ENCODE results near the gene VNN1.

VNN1 gene

DNA sequence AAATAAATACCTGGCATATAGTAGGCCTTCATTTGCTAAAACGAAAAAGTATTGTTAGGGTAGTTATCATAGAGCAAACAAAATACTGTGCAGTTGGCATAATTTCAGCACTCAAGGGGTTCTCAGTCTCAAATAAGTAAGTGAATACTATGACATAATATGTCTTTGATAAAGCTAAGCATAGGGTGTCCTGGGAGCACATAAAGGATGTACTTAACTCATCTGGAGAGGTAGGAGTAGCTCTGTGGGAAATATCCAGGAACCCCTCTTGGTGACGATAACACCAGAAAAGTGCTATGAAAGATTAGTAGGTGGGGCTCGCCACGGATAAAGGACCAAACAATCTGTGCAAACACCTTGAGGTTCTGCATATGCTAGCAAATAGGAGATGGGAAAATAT is 23.2 kb downstream of the VNN1 start:
- no peaks in the 10 kb centered on the region for H3F3A ChIP-seq (ENCODE audit: insufficient read depth, low read length)
- H3K36me3 ChIP-seq (ENCODE audit: insufficient read depth, low read length), result no peaks in the 10 kb centered on the region
- H3K9me2 ChIP-seq (ENCODE audit: low read depth, low read length), result no peaks in the 10 kb centered on the region
- no peaks in the 10 kb centered on the region for H3K9me3 ChIP-seq (ENCODE audit: low read length)
- no peaks in the 10 kb centered on the region for H3K27me3 ChIP-seq (ENCODE audit: insufficient read depth, low read length)
- H3K4me3 ChIP-seq (ENCODE audit: low read depth, low read length, poor library complexity, severe bottlenecking), result no peak overlapping the region
- H3K4me2 ChIP-seq (ENCODE audit: low read length), result no peak overlapping the region
- H3K4me1 ChIP-seq (ENCODE audit: insufficient read depth, low read length, severe bottlenecking), result no peaks in the 10 kb centered on the region
- no peak for TF ChIP-seq EZH2 (IDR thresholded peaks at IDR 0.05; ENCODE audit: borderline replicate concordance, low read length)
- TF ChIP-seq, protein P1, sequence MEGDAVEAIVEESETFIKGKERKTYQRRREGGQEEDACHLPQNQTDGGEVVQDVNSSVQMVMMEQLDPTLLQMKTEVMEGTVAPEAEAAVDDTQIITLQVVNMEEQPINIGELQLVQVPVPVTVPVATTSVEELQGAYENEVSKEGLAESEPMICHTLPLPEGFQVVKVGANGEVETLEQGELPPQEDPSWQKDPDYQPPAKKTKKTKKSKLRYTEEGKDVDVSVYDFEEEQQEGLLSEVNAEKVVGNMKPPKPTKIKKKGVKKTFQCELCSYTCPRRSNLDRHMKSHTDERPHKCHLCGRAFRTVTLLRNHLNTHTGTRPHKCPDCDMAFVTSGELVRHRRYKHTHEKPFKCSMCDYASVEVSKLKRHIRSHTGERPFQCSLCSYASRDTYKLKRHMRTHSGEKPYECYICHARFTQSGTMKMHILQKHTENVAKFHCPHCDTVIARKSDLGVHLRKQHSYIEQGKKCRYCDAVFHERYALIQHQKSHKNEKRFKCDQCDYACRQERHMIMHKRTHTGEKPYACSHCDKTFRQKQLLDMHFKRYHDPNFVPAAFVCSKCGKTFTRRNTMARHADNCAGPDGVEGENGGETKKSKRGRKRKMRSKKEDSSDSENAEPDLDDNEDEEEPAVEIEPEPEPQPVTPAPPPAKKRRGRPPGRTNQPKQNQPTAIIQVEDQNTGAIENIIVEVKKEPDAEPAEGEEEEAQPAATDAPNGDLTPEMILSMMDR (IDR thresholded peaks at IDR 0.05; ENCODE audit: low read length), result no peak
- H3K9ac ChIP-seq (ENCODE audit: low read length), result no peak overlapping the region
- no peaks in the 10 kb centered on the region for H4K20me1 ChIP-seq (ENCODE audit: insufficient read depth, low read length)
- H2AFZ ChIP-seq (ENCODE audit: low read length), result no peak overlapping the region
- no peaks in the 10 kb centered on the region for H3K79me2 ChIP-seq (ENCODE audit: insufficient read depth, low read length)
- H3K27ac ChIP-seq (ENCODE audit: low read depth, low read length, poor library complexity, severe bottlenecking), result no peak overlapping the region

- H3K4me2 ChIP-seq (ENCODE audit: low read length), result no peak overlapping the region
- no peaks in the 10 kb centered on the region for H3K36me3 ChIP-seq (ENCODE audit: insufficient read depth, low read length)
- no peaks in the 10 kb centered on the region for H4K20me1 ChIP-seq (ENCODE audit: insufficient read depth, low read length)
- no peak overlapping the region for H3K4me3 ChIP-seq (ENCODE audit: low read depth, low read length, poor library complexity, severe bottlenecking)
- no peak overlapping the region for H2AFZ ChIP-seq (ENCODE audit: low read length)
- H3K79me2 ChIP-seq (ENCODE audit: insufficient read depth, low read length), result no peaks in the 10 kb centered on the region
- H3K27me3 ChIP-seq (ENCODE audit: insufficient read depth, low read length), result no peaks in the 10 kb centered on the region
- H3K9ac ChIP-seq (ENCODE audit: low read length), result no peak overlapping the region
- no peak overlapping the region for H3K27ac ChIP-seq (ENCODE audit: low read depth, low read length, poor library complexity, severe bottlenecking)
- no peaks in the 10 kb centered on the region for H3K9me2 ChIP-seq (ENCODE audit: low read depth, low read length)
- H3K4me1 ChIP-seq (ENCODE audit: insufficient read depth, low read length, severe bottlenecking), result no peaks in the 10 kb centered on the region
- TF ChIP-seq, protein P1 (IDR thresholded peaks at IDR 0.05; ENCODE audit: low read length), result no peak
- no peak for TF ChIP-seq EZH2 (IDR thresholded peaks at IDR 0.05; ENCODE audit: borderline replicate concordance, low read length)
- no peaks in the 10 kb centered on the region for H3K9me3 ChIP-seq (ENCODE audit: low read length)
- no peaks in the 10 kb centered on the region for H3F3A ChIP-seq (ENCODE audit: insufficient read depth, low read length)
These were observed 26.5 kb downstream of the VNN1 start for GRCh38 chr6:132687306-132687705.

DNA sequence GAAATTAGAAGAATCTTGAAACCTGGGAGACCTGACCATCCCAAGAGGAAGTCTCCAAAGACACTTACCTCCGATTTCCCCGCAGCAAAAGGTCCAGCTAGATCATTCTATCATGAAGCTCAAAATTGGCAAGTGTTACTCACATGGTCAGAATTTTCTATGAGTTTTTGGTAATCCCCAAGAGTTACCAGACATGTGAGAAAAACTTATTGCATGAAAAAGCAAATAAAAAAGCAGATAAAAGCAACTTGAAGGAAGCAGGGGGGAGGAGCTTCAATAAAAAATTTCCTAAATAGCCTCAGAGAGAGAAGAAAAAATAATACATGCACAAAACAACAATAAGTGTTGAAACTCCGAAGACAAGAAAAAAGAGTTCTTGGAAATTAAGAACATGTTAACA is 27.3 kb downstream of the VNN1 start:
- no peak overlapping the region for H3K4me2 ChIP-seq (ENCODE audit: low read length)
- H3K27me3 ChIP-seq (ENCODE audit: insufficient read depth, low read length), result no peaks in the 10 kb centered on the region
- no peak overlapping the region for H3K9ac ChIP-seq (ENCODE audit: low read length)
- H3K36me3 ChIP-seq (ENCODE audit: insufficient read depth, low read length), result no peaks in the 10 kb centered on the region
- no peak overlapping the region for H3K27ac ChIP-seq (ENCODE audit: low read depth, low read length, poor library complexity, severe bottlenecking)
- H3F3A ChIP-seq (ENCODE audit: insufficient read depth, low read length), result no peaks in the 10 kb centered on the region
- H3K79me2 ChIP-seq (ENCODE audit: insufficient read depth, low read length), result no peaks in the 10 kb centered on the region
- no peaks in the 10 kb centered on the region for H4K20me1 ChIP-seq (ENCODE audit: insufficient read depth, low read length)
- H2AFZ ChIP-seq (ENCODE audit: low read length), result no peak overlapping the region
- H3K4me1 ChIP-seq (ENCODE audit: insufficient read depth, low read length, severe bottlenecking), result no peaks in the 10 kb centered on the region
- H3K4me3 ChIP-seq (ENCODE audit: low read depth, low read length, poor library complexity, severe bottlenecking), result no peak overlapping the region
- no peak for TF ChIP-seq EZH2 (IDR thresholded peaks at IDR 0.05; ENCODE audit: borderline replicate concordance, low read length)
- TF ChIP-seq, protein P1 (IDR thresholded peaks at IDR 0.05; ENCODE audit: low read length), result no peak
- H3K9me3 ChIP-seq (ENCODE audit: low read length), result no peaks in the 10 kb centered on the region
- no peaks in the 10 kb centered on the region for H3K9me2 ChIP-seq (ENCODE audit: low read depth, low read length)
